HepG2 (cell line): ENCODE data around the gene ZFPM1. TPM values are rescaled to one million over a fixed set of nuclear protein-coding genes. Genes with fewer than 3 reads are reported as not detected.

ENCODE experiments used
- FOXA3 ChIP-seq: IDR thresholded peaks from 2 replicates; pipeline ENCODE4 v1.6.1; 2016; ENCODE audit warnings: missing genetic modification reagents, missing compliant biosample characterization
- GLI4 ChIP-seq: sonication (generic); formaldehyde crosslinking; IDR thresholded peaks from 2 replicates; pipeline ENCODE4 v1.5.1; 2020; ENCODE audit warnings: missing genetic modification reagents, mild to moderate bottlenecking, moderate library complexity, borderline replicate concordance
- ISL2 ChIP-seq: sonication (generic); formaldehyde crosslinking; IDR thresholded peaks from 2 replicates; pipeline ENCODE4 v1.5.0; 2020; ENCODE audit warnings: missing genetic modification reagents
- MTA1 ChIP-seq: sonication (generic); formaldehyde crosslinking; IDR thresholded peaks from 2 replicates; pipeline ENCODE4 v1.4.0; 2020; ENCODE audit warnings: missing genetic modification reagents, mild to moderate bottlenecking, borderline replicate concordance
- MXI1 ChIP-seq: IDR thresholded peaks from 3 replicates; pipeline ENCODE4 v1.6.1; 2012; ENCODE audit warnings: low read depth, low read length, inconsistent platforms, borderline replicate concordance
- RARA ChIP-seq: IDR thresholded peaks from 2 replicates; pipeline ENCODE4 v1.6.1; 2016; ENCODE audit warnings: missing genetic modification reagents, missing compliant biosample characterization
- TAF15 ChIP-seq: fragments of 200-400 bp; formaldehyde crosslinking; IDR thresholded peaks from one replicate; pipeline ENCODE4 v1.6.1; 2018; ENCODE audit warnings: mild to moderate bottlenecking, low read depth, low read length; ENCODE audit not compliant: poor library complexity, severe bottlenecking
- YY1 ChIP-seq: IDR thresholded peaks from 2 replicates; pipeline ENCODE4 v1.6.1; 2011; ENCODE audit warnings: low read length, low read depth, moderate library complexity, mild to moderate bottlenecking; ENCODE audit not compliant: insufficient read depth, insufficient replicate concordance
- ZBTB3 ChIP-seq: sonication (generic); formaldehyde crosslinking; IDR thresholded peaks from 2 replicates; pipeline ENCODE4 v1.4.0; 2020; ENCODE audit warnings: low read depth, mild to moderate bottlenecking, moderate library complexity, missing genetic modification reagents, borderline replicate concordance
- ZNF24 ChIP-seq: fragments of 450-650 bp; IDR thresholded peaks from 2 replicates; pipeline ENCODE4 v1.6.1; 2017; ENCODE audit warnings: antibody characterized with exemption, mild to moderate bottlenecking
- ZNF276 ChIP-seq: sonication (generic); formaldehyde crosslinking; IDR thresholded peaks from 2 replicates; pipeline ENCODE4 v1.4.0; 2020; ENCODE audit warnings: mild to moderate bottlenecking, low read depth, missing genetic modification reagents
- ZNF329 ChIP-seq: sonication (generic); formaldehyde crosslinking; IDR thresholded peaks from 2 replicates; pipeline ENCODE4 v1.9.0; 2021; ENCODE audit warnings: low read depth, mild to moderate bottlenecking, missing genetic modification reagents
- ZNF335 ChIP-seq: sonication (generic); formaldehyde crosslinking; IDR thresholded peaks from 2 replicates; pipeline ENCODE4 v1.4.0; 2020; ENCODE audit warnings: missing genetic modification reagents
- ZNF558 ChIP-seq: sonication (generic); formaldehyde crosslinking; IDR thresholded peaks from 2 replicates; pipeline ENCODE4 v1.9.0; 2022; ENCODE audit warnings: mild to moderate bottlenecking, missing genetic modification reagents, borderline replicate concordance
- ZNF772 ChIP-seq: sonication (generic); formaldehyde crosslinking; IDR thresholded peaks from 2 replicates; pipeline ENCODE4 v1.5.0; 2020; ENCODE audit warnings: mild to moderate bottlenecking, missing genetic modification reagents
- polyA plus RNA-seq, 8 experiments: library from polyadenylated mRNA; depleted of rRNA in 3 of 8; stranded (reverse) in 7 of 8; unstranded in 1 of 8; fragments of >200 nt; fragmentation: Illumina TruSeq in 4 of 8; extraction: Trizol in 4 of 8; gene quantifications; 2 replicates each; pipeline versions ENCODE4 v1.2.1 to v1.2.3, GENCODE V29; 2011 to 2016; ENCODE audit warnings: low read depth in 4 of 8, missing spikeins in 1 of 8, mixed read lengths in 1 of 8; ENCODE audit not compliant: insufficient read depth in 1 of 8
- total RNA-seq, 5 experiments: library from RNA; depleted of rRNA; stranded (reverse); fragments of >200 nt; fragmentation: Illumina TruSeq; extraction: Trizol; gene quantifications; 2 replicates each; pipeline ENCODE4 v1.2.3, GENCODE V29; 2016; ENCODE audit warnings: low read depth in 1 of 5
- TF ChIP-seq, protein P1 (sequence below), 2 experiments: sonication (generic) in 1 of 2; formaldehyde crosslinking in 1 of 2; IDR thresholded peaks; 2 replicates each; pipeline versions ENCODE4 v1.4.0 to v1.6.1; 2018 to 2020; ENCODE audit warnings: missing genetic modification reagents in 2 of 2, borderline replicate concordance in 1 of 2, low read depth in 1 of 2, mild to moderate bottlenecking in 1 of 2, missing biosample characterization in 1 of 2
- TF ChIP-seq, protein P2 (sequence below): sonication (generic); formaldehyde crosslinking; IDR thresholded peaks from 2 replicates; pipeline ENCODE4 v1.4.0; 2020; ENCODE audit warnings: mild to moderate bottlenecking, missing genetic modification reagents

The ZFPM1 gene
- total and polyA plus RNA-seq, 2 of the 13 experiments (the other 11 are each of a cell fraction or from before 2014, with no cell fraction given), result 1.3 to 3.8 TPM

DNA sequence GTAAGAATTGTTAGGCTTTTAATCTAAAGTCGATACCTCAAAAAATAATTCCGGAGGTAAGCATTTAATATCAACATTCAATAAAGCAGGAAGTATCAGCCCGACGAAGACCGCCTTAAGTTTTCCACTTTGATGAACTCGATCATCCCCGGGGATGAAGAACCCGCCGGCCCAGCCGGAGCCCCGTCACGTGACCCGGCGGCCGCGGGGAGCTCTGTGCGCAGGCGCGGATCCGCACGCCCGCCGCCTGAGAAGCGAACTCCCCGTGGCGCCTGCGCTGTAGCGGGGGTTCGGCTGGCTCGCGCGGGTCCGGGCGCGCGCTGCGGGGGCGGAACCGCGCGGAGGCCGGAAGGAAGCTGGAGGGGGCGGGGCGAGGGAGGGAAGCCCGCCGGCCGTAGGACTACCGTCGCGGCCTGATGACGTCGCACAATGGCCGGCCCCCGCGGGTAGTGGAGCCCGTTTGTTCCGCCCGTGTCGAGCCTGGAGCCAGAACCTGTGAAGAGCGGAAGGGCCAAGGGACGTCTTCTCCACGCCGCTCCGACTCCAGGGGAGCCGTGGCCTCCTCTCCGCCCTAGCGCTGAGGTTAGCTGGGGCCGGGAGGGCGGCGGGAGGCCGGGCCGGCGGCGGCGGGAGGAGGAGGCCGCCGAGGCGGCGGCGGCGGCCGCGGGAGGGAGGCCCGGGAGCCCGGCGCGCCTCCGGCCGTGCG is 117.1 kb downstream of the ZFPM1 start, which contains the start of gene ZC3H18 (continued):
- no peak for TF ChIP-seq ZNF276 (CRISPR knock-in tag)
- TF ChIP-seq, protein P1, sequence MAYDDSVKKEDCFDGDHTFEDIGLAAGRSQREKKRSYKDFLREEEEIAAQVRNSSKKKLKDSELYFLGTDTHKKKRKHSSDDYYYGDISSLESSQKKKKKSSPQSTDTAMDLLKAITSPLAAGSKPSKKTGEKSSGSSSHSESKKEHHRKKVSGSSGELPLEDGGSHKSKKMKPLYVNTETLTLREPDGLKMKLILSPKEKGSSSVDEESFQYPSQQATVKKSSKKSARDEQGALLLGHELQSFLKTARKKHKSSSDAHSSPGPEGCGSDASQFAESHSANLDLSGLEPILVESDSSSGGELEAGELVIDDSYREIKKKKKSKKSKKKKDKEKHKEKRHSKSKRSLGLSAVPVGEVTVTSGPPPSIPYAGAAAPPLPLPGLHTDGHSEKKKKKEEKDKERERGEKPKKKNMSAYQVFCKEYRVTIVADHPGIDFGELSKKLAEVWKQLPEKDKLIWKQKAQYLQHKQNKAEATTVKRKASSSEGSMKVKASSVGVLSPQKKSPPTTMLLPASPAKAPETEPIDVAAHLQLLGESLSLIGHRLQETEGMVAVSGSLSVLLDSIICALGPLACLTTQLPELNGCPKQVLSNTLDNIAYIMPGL (CRISPR knock-in tag; IDR thresholded peaks at IDR 0.05; ENCODE audit: borderline replicate concordance in 1 of 2, low read depth in 1 of 2), result peak; percentile 61 to 67; a peak in 3 of 4 replicates
- no peak for TF ChIP-seq GLI4 (CRISPR knock-in tag)
- TF ChIP-seq MXI1, result peak; percentile 85; the same call in 1 of the 3 replicates
- peak; percentile 73 for TF ChIP-seq TAF15
- TF ChIP-seq ZNF772, result peak; percentile 69
- peak; percentile 43; the same call in 1 of the 2 replicates for TF ChIP-seq FOXA3 (CRISPR knock-in tag)
- peak; percentile 97 for TF ChIP-seq YY1
- TF ChIP-seq ZNF558 (CRISPR knock-in tag), result no peak
- TF ChIP-seq ZBTB3, result peak; percentile 84; the same call in 1 of the 2 replicates
- TF ChIP-seq, protein P2, sequence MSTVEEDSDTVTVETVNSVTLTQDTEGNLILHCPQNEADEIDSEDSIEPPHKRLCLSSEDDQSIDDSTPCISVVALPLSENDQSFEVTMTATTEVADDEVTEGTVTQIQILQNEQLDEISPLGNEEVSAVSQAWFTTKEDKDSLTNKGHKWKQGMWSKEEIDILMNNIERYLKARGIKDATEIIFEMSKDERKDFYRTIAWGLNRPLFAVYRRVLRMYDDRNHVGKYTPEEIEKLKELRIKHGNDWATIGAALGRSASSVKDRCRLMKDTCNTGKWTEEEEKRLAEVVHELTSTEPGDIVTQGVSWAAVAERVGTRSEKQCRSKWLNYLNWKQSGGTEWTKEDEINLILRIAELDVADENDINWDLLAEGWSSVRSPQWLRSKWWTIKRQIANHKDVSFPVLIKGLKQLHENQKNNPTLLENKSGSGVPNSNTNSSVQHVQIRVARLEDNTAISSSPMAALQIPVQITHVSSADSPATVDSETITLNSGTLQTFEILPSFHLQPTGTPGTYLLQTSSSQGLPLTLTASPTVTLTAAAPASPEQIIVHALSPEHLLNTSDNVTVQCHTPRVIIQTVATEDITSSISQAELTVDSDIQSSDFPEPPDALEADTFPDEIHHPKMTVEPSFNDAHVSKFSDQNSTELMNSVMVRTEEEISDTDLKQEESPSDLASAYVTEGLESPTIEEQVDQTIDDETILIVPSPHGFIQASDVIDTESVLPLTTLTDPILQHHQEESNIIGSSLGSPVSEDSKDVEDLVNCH (CRISPR knock-in tag), result 0 out of 2 replicates have a peak, but pooled peaks have one; percentile 9
- no peak for TF ChIP-seq ZNF24
- 0 out of 2 replicates have a peak, but pooled peaks have one; percentile 31 for TF ChIP-seq ZNF335 (CRISPR knock-in tag)
- TF ChIP-seq RARA (CRISPR knock-in tag), result peak; percentile 27; the same call in 1 of the 2 replicates
- TF ChIP-seq ISL2, result peak; percentile 74; the same call in 1 of the 2 replicates
- TF ChIP-seq ZNF329 (CRISPR knock-in tag), result no peak; the same call in none of the 2 replicates
- TF ChIP-seq MTA1 (CRISPR knock-in tag), result no peak
